Cardiac septum (tissue), 1 donor: ENCODE results near the gene STEAP4. TPM values are rescaled to one million over a fixed set of nuclear protein-coding genes. Genes with fewer than 3 reads are reported as not detected.

ENCODE experiments used
- DNase-seq: peaks from one replicate; pipeline ENCODE4 v3.0.0-alpha.2; 2020; ENCODE audit warnings: low spot score
- intact Hi-C: fragments of 100-400 bp; cut with DNase I; formaldehyde crosslinking; loops from one replicate; pipeline ENCODE4 v1.14.0; 2022
- total RNA-seq: library from RNA; stranded (reverse); fragmentation: NEBNext Ultra II Directional; extraction: Animal tissue kit (Norgen Biotek cat#: 25700); gene quantifications from one replicate; pipeline ENCODE4 v1.2.1, GENCODE V29; 2021
- donor health status: DM: no; HTN: no; CAD: no.

Gene STEAP4
- total RNA-seq, 1 donor from 2014 or later: 19.9 TPM

DNA sequence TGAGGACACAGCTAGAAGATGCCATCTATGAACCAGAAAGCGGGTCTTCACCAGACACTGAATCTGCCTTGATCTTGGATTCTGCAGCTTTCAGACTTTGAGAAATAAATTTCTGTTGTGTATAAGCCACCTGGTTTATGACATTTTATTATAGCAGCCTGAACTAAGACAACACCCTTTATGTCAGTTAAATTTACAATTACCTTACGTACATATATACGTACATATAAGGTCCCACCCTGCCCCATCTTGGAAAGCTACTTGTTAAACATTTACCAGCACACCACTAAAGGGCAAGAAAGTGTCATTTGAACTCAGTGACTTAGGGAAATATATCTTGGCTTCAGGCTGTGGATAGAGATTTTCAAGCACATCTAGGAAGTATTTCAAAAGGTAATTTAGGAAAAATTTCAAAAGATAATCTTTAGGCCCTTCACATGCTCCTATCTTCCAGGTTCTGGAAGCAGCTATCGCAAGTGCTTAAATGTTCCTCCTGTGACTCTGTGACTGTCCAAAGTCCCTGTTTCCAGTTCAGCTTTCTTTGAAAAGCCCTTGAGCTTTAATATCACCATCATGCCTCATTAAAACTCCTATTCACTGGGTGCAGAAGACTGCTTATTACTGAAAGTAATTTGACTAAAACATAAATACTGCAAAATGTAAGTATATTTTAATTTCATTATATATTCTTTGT lies 77.2 kb downstream of the STEAP4 start:
- DNase-seq: no peak
- intact Hi-C loops: no loop called here

- no peak for DNase-seq
- intact Hi-C loops: no loop called here
Measured at GRCh38 chr7:88226886-88227516, 79.7 kb downstream of the STEAP4 start.

GRCh38 chr7:88226201-88226600 lies 80.5 kb downstream of the STEAP4 start:
- intact Hi-C loops: no loop called here
- DNase-seq: no peak

- DNase-seq: no peak
- intact Hi-C loops: no loop called here
Measured at GRCh38 chr7:88224601-88225275, 82.0 kb downstream of the STEAP4 start.

- intact Hi-C loops: no loop called here
- no peak for DNase-seq
Measured at GRCh38 chr7:88223265-88223664, 83.4 kb downstream of the STEAP4 start.

Other genes starting within 250 kb of the STEAP4 start
- 69.0 TPM for gene SRI, start 86.9 kb downstream of the STEAP4 start, total RNA-seq